ENCODE results near the gene UNC119B.

GRCh38 chr12:120700886-120701285 lies 9.4 kb upstream of the UNC119B start:
- TF ChIP-seq EZH2phosphoT487 (IDR thresholded peaks at IDR 0.05; ENCODE audit: borderline replicate concordance, low read depth, low read length): no peak
- no peak for TF ChIP-seq CTCF (conservative IDR thresholded peaks at IDR 0.05; ENCODE audit: low read length)

Measured in OCI-LY7 (cell line).